ENCODE measurements around the gene ARX. TPM values are rescaled to one million over a fixed set of nuclear protein-coding genes. Genes with fewer than 3 reads are reported as not detected.

The ARX gene
- total and polyA plus RNA-seq, 2 of the 8 experiments (the other 6 are each of a cell fraction or from before 2014, with no cell fraction given): not detected

DNA sequence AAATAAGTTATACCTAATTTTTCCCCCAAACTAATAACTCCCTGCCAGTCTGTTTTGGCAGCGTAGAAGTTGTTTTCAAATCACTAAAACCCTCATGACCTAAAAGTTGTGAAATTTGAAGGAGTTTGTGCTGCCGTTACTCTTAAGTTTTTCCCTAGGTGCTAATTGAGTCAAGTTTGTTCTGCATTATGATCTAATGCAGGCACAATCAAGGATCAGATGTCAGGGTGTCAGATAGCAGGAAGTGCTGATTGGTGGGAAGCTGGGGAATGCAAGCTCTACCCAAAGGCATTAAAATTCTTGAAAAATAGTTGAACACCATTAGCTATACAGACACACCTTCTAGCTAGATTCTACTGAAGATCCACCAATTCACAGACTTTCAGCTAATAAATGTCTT is 51.9 kb downstream of the ARX start:
- Histone ChIP-seq H2BK15ac (ENCODE audit: low read length) (no peak overlapping the region), H3K23ac (ENCODE audit: insufficient read length) (no peak overlapping the region), H3K4me2 (ENCODE audit: insufficient read depth in 1 of 2, low read depth in 2 of 2, low read length in 2 of 2) (no peak overlapping the region), H3K4me3 (ENCODE audit: extremely low read depth in 1 of 4, insufficient read depth in 2 of 4, low read depth in 3 of 4, low read length in 4 of 4) (no peak overlapping the region), H3K27me3 (replicated peaks in 1 of 4; ENCODE audit: control insufficient read depth in 3 of 4, extremely low read depth in 1 of 4, insufficient read depth in 3 of 4, low read length in 3 of 4) (no peaks in the 10 kb centered on the region), H3K79me2 (ENCODE audit: control insufficient read depth in 1 of 2, insufficient read depth in 2 of 2, low read length in 2 of 2) (no peaks in the 10 kb centered on the region), H2BK20ac (ENCODE audit: low read length) (no peak overlapping the region), H3K36me3 (ENCODE audit: control insufficient read depth in 2 of 4, insufficient read depth in 4 of 4, low read length in 3 of 4) (no peaks in the 10 kb centered on the region), H3K9ac (replicated peaks in 1 of 4; ENCODE audit: extremely low read depth in 1 of 4, low read depth in 3 of 4, low read length in 3 of 4) (no peak overlapping the region), H3K14ac (ENCODE audit: insufficient read length) (no peak overlapping the region), H4K8ac (ENCODE audit: extremely low read depth, insufficient read depth, low read length) (no peak overlapping the region), H3K18ac (ENCODE audit: extremely low read depth, low read length) (no peak overlapping the region), H2BK120ac (replicated peaks; ENCODE audit: low read depth, low read length) (no peak overlapping the region), H3K27ac (ENCODE audit: low read depth, low read length) (no peak overlapping the region), H3K23me2 (ENCODE audit: low read depth, low read length) (no peaks in the 10 kb centered on the region), H4K91ac (replicated peaks; ENCODE audit: insufficient read length, low read length) (no peak overlapping the region), H2AFZ (ENCODE audit: low read length) (no peak overlapping the region), H3K4ac (replicated peaks; ENCODE audit: insufficient read length, low read depth, low read length) (no peak overlapping the region), H3K79me1 (ENCODE audit: low read depth, low read length) (no peaks in the 10 kb centered on the region), H2BK12ac (ENCODE audit: low read depth, low read length) (no peak overlapping the region), H4K5ac (ENCODE audit: insufficient read length, low read depth, low read length) (no peak overlapping the region), H3K56ac (replicated peaks; ENCODE audit: insufficient read length, low read depth, low read length) (no peak overlapping the region), H3K9me3 (ENCODE audit: insufficient read depth in 2 of 2, low read depth in 1 of 2, low read length in 1 of 2) (no peaks in the 10 kb centered on the region), H2BK5ac (ENCODE audit: low read depth, low read length) (no peak overlapping the region), H3K4me1 (replicated peaks in 1 of 4; ENCODE audit: control insufficient read depth in 3 of 4, insufficient read depth in 4 of 4, low read length in 3 of 4) (0 out of 7 replicates have a peak, but pooled peaks cover 0 to 4% (median 0%) of the 10 kb centered on the region in 4 experiments), H2AK5ac (ENCODE audit: low read depth, low read length) (no peak overlapping the region), H4K20me1 (replicated peaks in 1 of 2; ENCODE audit: control insufficient read depth in 1 of 2, insufficient read depth in 2 of 2, low read length in 2 of 2) (no peaks in the 10 kb centered on the region)
- TF ChIP-seq RFX5 (IDR thresholded peaks at IDR 0.05; ENCODE audit: borderline replicate concordance, low read depth, low read length) (no peak), GTF2F1 (IDR thresholded peaks at IDR 0.05; ENCODE audit: borderline replicate concordance, low read depth, low read length) (no peak), ZNF274 (IDR thresholded peaks at IDR 0.05; ENCODE audit: borderline replicate concordance, extremely low read depth, low read length) (no peak)
- WGBS, 2 experiments (ENCODE audit: extremely low coverage in 1 of 2, insufficient coverage in 1 of 2, insufficient read length in 1 of 2, insufficient replicate concordance in 2 of 2, low coverage in 1 of 2, low lambda C conversion rate in 2 of 2, missing lambda C conversion rate in 1 of 2): 78% methylated on average over 2 of the region's 2 CpGs; no CpG with 5 or more reads in 1 of the 2 experiments
- no peak for FAIRE-seq
- no peak for DNase-seq (ENCODE audit: low read depth in 1 of 2, low spot score in 2 of 2)
- ChIA-PET CTCF (ENCODE audit: partially characterized antibody) (interaction anchor here (1.2 kb wide), 1 partner anchor 22 kb away, joined by 3 read pairs; no protein-coding TSS in a partner anchor), POLR2A (ENCODE audit: partially characterized antibody) (no interaction called here)
